ENCODE data around the gene GPR3.
"Not testable (repeated sequence)": the region's sequence is repeated elsewhere in the genome, so short reads cannot be mapped to it uniquely, and the experiment has no call there.

The GPR3 gene

GRCh38 chr1:27428316-27429028 lies 36.0 kb downstream of the GPR3 start:
- peak; percentile 57 for DNase-seq (ENCODE audit: low spot score)

- DNase-seq (ENCODE audit: low spot score) = no peak
Observed at GRCh38 chr1:27429029-27429425, 36.6 kb downstream of the GPR3 start.

GRCh38 chr1:27430903-27431600 lies 38.6 kb downstream of the GPR3 start:
- peak; percentile 80 for DNase-seq (ENCODE audit: low spot score)

GRCh38 chr1:27431601-27431940 lies 39.1 kb downstream of the GPR3 start:
- DNase-seq (ENCODE audit: low spot score) = no peak

- not testable (repeated sequence) for DNase-seq (ENCODE audit: low spot score)
Observed at GRCh38 chr1:27432725-27433124, 40.3 kb downstream of the GPR3 start.

GRCh38 chr1:27433706-27434105 lies 41.3 kb downstream of the GPR3 start:
- no peak for DNase-seq (ENCODE audit: low spot score)

- DNase-seq (ENCODE audit: low spot score) = peak; percentile 74
Observed at GRCh38 chr1:27435566-27436203, 43.3 kb downstream of the GPR3 start.

- peak; percentile 52 for DNase-seq (ENCODE audit: low spot score)
Observed at GRCh38 chr1:27436204-27437159, 44.1 kb downstream of the GPR3 start.

GRCh38 chr1:27438621-27439061 lies 46.2 kb downstream of the GPR3 start:
- no peak for DNase-seq (ENCODE audit: low spot score)

- no peak for DNase-seq (ENCODE audit: low spot score)
Observed at GRCh38 chr1:27439150-27439549, 46.7 kb downstream of the GPR3 start.

GRCh38 chr1:27444632-27445031 lies 52.2 kb downstream of the GPR3 start:
- no peak for DNase-seq (ENCODE audit: low spot score)

Measured in Ammon's horn (tissue), 1 donor.